Measurements from ENCODE around the gene TBC1D20.
A peak's percentile ranks its signal among the peaks of the same experiment; 100 is the strongest.

TBC1D20 gene

GRCh38 chr20:416950-417800, 45.2 kb downstream of the TBC1D20 start:
- no peak for DNase-seq (ENCODE audit: low read depth)
- no peak overlapping the region for H3K4me3 ChIP-seq (ENCODE audit: low read depth, low read length)
- no peak for TF ChIP-seq CTCF (IDR thresholded peaks at IDR 0.05; ENCODE audit: low read depth, low read length, missing control alignments)

GRCh38 chr20:415820-416322, 46.5 kb downstream of the TBC1D20 start:
- no peak for DNase-seq (ENCODE audit: low read depth)
- no peak overlapping the region for H3K4me3 ChIP-seq (ENCODE audit: low read depth, low read length)
- TF ChIP-seq CTCF (IDR thresholded peaks at IDR 0.05; ENCODE audit: low read depth, low read length, missing control alignments): no peak

- H3K4me3 ChIP-seq (ENCODE audit: low read depth, low read length): no peak overlapping the region
- DNase-seq (ENCODE audit: low read depth): no peak
- no peak for TF ChIP-seq CTCF (IDR thresholded peaks at IDR 0.05; ENCODE audit: low read depth, low read length, missing control alignments)
Observed at GRCh38 chr20:414161-414560, 48.2 kb downstream of the TBC1D20 start.

- no peak for TF ChIP-seq CTCF (IDR thresholded peaks at IDR 0.05; ENCODE audit: low read depth, low read length, missing control alignments)
- no peak overlapping the region for H3K4me3 ChIP-seq (ENCODE audit: low read depth, low read length)
Observed at GRCh38 chr20:412081-412480, 50.3 kb downstream of the TBC1D20 start.

GRCh38 chr20:409697-410559, 52.4 kb downstream of the TBC1D20 start:
- no peak for DNase-seq (ENCODE audit: low read depth)
- peak overlapping the region; percentile 95 for H3K4me3 ChIP-seq (ENCODE audit: low read depth, low read length)
- no peak for TF ChIP-seq CTCF (IDR thresholded peaks at IDR 0.05; ENCODE audit: low read depth, low read length, missing control alignments)

More at GRCh38 chr20:412081-412480, 50.3 kb downstream of the TBC1D20 start:
- no peak for DNase-seq (ENCODE audit: low read depth)

GRCh38 chr20:408843-409696, 53.3 kb downstream of the TBC1D20 start:
- peak overlapping the region; percentile 95 for H3K4me3 ChIP-seq (ENCODE audit: low read depth, low read length)
- DNase-seq (ENCODE audit: low read depth): no peak
- no peak for TF ChIP-seq CTCF (IDR thresholded peaks at IDR 0.05; ENCODE audit: low read depth, low read length, missing control alignments)
